ENCODE data around the gene CACNG4. TPM values are rescaled to one million over a fixed set of nuclear protein-coding genes. Genes with fewer than 3 reads are reported as not detected.

Gene CACNG4
- total RNA-seq, 1 donor from 2014 or later = 1.2 TPM

- peak; percentile 74 for DNase-seq (ENCODE audit: low spot score)
Observed at GRCh38 chr17:66944351-66945146, 20.0 kb upstream of the CACNG4 start.

- no peak for DNase-seq (ENCODE audit: low spot score)
Observed at GRCh38 chr17:66945147-66945835, 19.2 kb upstream of the CACNG4 start.

GRCh38 chr17:66946251-66946650 is 18.3 kb upstream of the CACNG4 start:
- no peak for DNase-seq (ENCODE audit: low spot score)

GRCh38 chr17:66947311-66947710 is 17.2 kb upstream of the CACNG4 start:
- DNase-seq (ENCODE audit: low spot score) = no peak

- DNase-seq (ENCODE audit: low spot score) = no peak
Observed at GRCh38 chr17:66948061-66948750, 16.3 kb upstream of the CACNG4 start.

- no peak for DNase-seq (ENCODE audit: low spot score)
Observed at GRCh38 chr17:66949501-66949900, 15.0 kb upstream of the CACNG4 start.

GRCh38 chr17:66950325-66950724 is 14.2 kb upstream of the CACNG4 start:
- DNase-seq (ENCODE audit: low spot score) = no peak

GRCh38 chr17:66950886-66951604 is 13.5 kb upstream of the CACNG4 start:
- DNase-seq (ENCODE audit: low spot score) = no peak

GRCh38 chr17:66951605-66951953 is 12.9 kb upstream of the CACNG4 start:
- DNase-seq (ENCODE audit: low spot score) = no peak

- peak; percentile 77 for DNase-seq (ENCODE audit: low spot score)
Observed at GRCh38 chr17:66952031-66952524, 12.4 kb upstream of the CACNG4 start.

- no peak for DNase-seq (ENCODE audit: low spot score)
Observed at GRCh38 chr17:66952681-66953629, 11.6 kb upstream of the CACNG4 start.

- DNase-seq (ENCODE audit: low spot score) = no peak
Observed at GRCh38 chr17:66953630-66954020, 10.9 kb upstream of the CACNG4 start.

GRCh38 chr17:66954632-66955031 is 9.9 kb upstream of the CACNG4 start:
- DNase-seq (ENCODE audit: low spot score) = no peak

- no peak for DNase-seq (ENCODE audit: low spot score)
Observed at GRCh38 chr17:66955821-66956220, 8.7 kb upstream of the CACNG4 start.

- DNase-seq (ENCODE audit: low spot score) = no peak
Observed at GRCh38 chr17:66956941-66957340, 7.6 kb upstream of the CACNG4 start.

- DNase-seq (ENCODE audit: low spot score) = no peak
Observed at GRCh38 chr17:66957343-66957742, 7.2 kb upstream of the CACNG4 start.

GRCh38 chr17:66957951-66958579 is 6.4 kb upstream of the CACNG4 start:
- DNase-seq (ENCODE audit: low spot score) = no peak

GRCh38 chr17:66959641-66960375 is 4.7 kb upstream of the CACNG4 start:
- no peak for DNase-seq (ENCODE audit: low spot score)

GRCh38 chr17:66960613-66961012 is 3.9 kb upstream of the CACNG4 start:
- no peak for DNase-seq (ENCODE audit: low spot score)

Measured in umbilical cord (tissue), 2 donors.